WTC11 (cell line): ENCODE data around the gene RIC8A. TPM values are rescaled to one million over a fixed set of nuclear protein-coding genes. Genes with fewer than 3 reads are reported as not detected.
"Not testable (repeated sequence)": the region's sequence is repeated elsewhere in the genome, so short reads cannot be mapped to it uniquely, and the experiment has no call there.

Experiments
- ATAC-seq: fragments of 200-7000 bp; cut with Tn5 transposase; 2 replicates; pipeline ENCODE4 v1.10.0; 2021; ENCODE audit warnings: mild to moderate bottlenecking, moderate library complexity
- CTCF ChIA-PET: fragments of 300-600 bp; sonication (Branson Sonifier 250); formaldehyde crosslinking; loops from one replicate; lab custom pipeline; 2021; ENCODE audit warnings: antibody characterized with exemption; lab: Charles Lee
- POLR2A ChIA-PET: fragments of 350-600 bp; sonication (Branson Sonifier 250); formaldehyde crosslinking; loops from one replicate; lab custom pipeline; 2021; ENCODE audit warnings: antibody characterized with exemption; lab: Charles Lee
- DNase-seq: peaks from one replicate; pipeline ENCODE4 v3.0.0; 2021; ENCODE audit warnings: low spot score
- H3K27ac Mint-ChIP-seq: 2 replicates; pipeline ENCODE4 v1.8.0; 2021; ENCODE audit warnings: mixed read lengths
- H3K27me3 Mint-ChIP-seq: 2 replicates; pipeline ENCODE4 v1.8.0; 2021; ENCODE audit warnings: low read depth, mild to moderate bottlenecking, moderate library complexity, mixed read lengths
- H3K36me3 Mint-ChIP-seq: 2 replicates; pipeline ENCODE4 v1.8.0; 2021; ENCODE audit warnings: mixed read lengths
- H3K4me1 Mint-ChIP-seq: 2 replicates; pipeline ENCODE4 v1.8.0; 2022; ENCODE audit warnings: mixed read lengths
- H3K4me3 Mint-ChIP-seq: 2 replicates; pipeline ENCODE4 v1.8.0; 2021; ENCODE audit warnings: mild to moderate bottlenecking, moderate library complexity, mixed read lengths
- H3K9me3 Mint-ChIP-seq: 2 replicates; pipeline ENCODE4 v1.8.0; 2021; ENCODE audit warnings: mixed read lengths
- FOXP1 ChIP-seq: sonication (generic); formaldehyde crosslinking; IDR thresholded peaks from 2 replicates; pipeline ENCODE4 v1.8.0; 2022; ENCODE audit warnings: missing genetic modification reagents, mild to moderate bottlenecking, moderate library complexity, borderline replicate concordance
- JAZF1 ChIP-seq: fragments of 250-450 bp; sonication (Bioruptor Pico); IDR thresholded peaks from 2 replicates; pipeline ENCODE4 v1.9.0; 2021; ENCODE audit warnings: moderate library complexity, mild to moderate bottlenecking, inconsistent platforms
- RORB ChIP-seq: fragments of 250-450 bp; sonication (Bioruptor Pico); IDR thresholded peaks from 2 replicates; pipeline ENCODE4 v1.9.0; 2021; ENCODE audit warnings: mild to moderate bottlenecking
- TCF7 ChIP-seq: sonication (generic); formaldehyde crosslinking; IDR thresholded peaks from 2 replicates; pipeline ENCODE4 v1.8.0; 2022; ENCODE audit warnings: mild to moderate bottlenecking, low read depth, missing genetic modification reagents, moderate library complexity
- ZBTB21 ChIP-seq: sonication (generic); formaldehyde crosslinking; IDR thresholded peaks from 2 replicates; pipeline ENCODE4 v1.8.1; 2023; ENCODE audit warnings: mild to moderate bottlenecking, missing genetic modification reagents, borderline replicate concordance
- total RNA-seq: library from RNA; stranded (reverse); gene quantifications from 3 replicates; pipeline ENCODE4 v1.2.3, GENCODE V29; 2021
- TF ChIP-seq, protein P1 (sequence below): fragments of 200-600 bp; IDR thresholded peaks from 2 replicates; pipeline ENCODE4 v1.8.0; 2022; ENCODE audit warnings: antibody characterized with exemption
- TF ChIP-seq, protein P2 (sequence below): sonication (generic); formaldehyde crosslinking; IDR thresholded peaks from 2 replicates; pipeline ENCODE4 v1.8.1; 2023; ENCODE audit warnings: mild to moderate bottlenecking, moderate library complexity, missing genetic modification reagents
- TF ChIP-seq, protein P3 (sequence below): sonication (generic); formaldehyde crosslinking; IDR thresholded peaks from 2 replicates; pipeline ENCODE4 v1.8.0; 2023; ENCODE audit warnings: mild to moderate bottlenecking, missing genetic modification reagents
- TF ChIP-seq, protein P4 (sequence below): sonication (generic); formaldehyde crosslinking; IDR thresholded peaks from 2 replicates; pipeline ENCODE4 v1.8.1; 2023; ENCODE audit warnings: mild to moderate bottlenecking, missing genetic modification reagents

Gene RIC8A
- total RNA-seq, 1 experiment from 2014 or later: 68.3 TPM

DNA sequence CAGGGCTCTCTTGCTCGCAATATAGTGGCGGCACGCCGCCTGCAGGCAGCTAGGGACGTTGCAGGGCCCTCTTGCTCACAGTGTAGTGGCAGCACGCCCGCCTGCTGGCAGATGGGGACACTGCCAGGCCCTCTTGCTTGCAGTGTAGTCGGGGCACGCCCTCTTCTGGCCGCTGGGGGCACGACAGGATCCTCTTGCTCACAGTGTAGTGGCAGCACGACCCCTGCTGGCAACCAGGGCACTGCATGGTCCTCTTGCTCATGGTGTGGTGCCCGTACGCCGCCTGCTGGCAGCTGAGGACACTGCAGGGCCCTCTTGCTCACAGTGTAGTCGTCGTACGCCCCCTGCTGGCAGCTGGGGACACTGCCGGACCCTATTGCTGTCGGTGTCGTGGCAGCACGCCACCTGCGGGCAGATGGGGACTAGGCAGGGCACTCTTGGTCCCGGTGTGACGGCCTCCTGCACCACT, 17.6 kb upstream of the RIC8A start:
- H3K4me1 Mint-ChIP-seq, H3K27ac Mint-ChIP-seq, H3K4me3 Mint-ChIP-seq, POLR2A ChIA-PET, H3K9me3 Mint-ChIP-seq, H3K36me3 Mint-ChIP-seq, CTCF ChIA-PET, H3K27me3 Mint-ChIP-seq: not testable (repeated sequence)
- peak; percentile 70 for ATAC-seq
- peak; percentile 8 for DNase-seq
- TF ChIP-seq, protein P1, sequence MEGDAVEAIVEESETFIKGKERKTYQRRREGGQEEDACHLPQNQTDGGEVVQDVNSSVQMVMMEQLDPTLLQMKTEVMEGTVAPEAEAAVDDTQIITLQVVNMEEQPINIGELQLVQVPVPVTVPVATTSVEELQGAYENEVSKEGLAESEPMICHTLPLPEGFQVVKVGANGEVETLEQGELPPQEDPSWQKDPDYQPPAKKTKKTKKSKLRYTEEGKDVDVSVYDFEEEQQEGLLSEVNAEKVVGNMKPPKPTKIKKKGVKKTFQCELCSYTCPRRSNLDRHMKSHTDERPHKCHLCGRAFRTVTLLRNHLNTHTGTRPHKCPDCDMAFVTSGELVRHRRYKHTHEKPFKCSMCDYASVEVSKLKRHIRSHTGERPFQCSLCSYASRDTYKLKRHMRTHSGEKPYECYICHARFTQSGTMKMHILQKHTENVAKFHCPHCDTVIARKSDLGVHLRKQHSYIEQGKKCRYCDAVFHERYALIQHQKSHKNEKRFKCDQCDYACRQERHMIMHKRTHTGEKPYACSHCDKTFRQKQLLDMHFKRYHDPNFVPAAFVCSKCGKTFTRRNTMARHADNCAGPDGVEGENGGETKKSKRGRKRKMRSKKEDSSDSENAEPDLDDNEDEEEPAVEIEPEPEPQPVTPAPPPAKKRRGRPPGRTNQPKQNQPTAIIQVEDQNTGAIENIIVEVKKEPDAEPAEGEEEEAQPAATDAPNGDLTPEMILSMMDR: peak; percentile 40; the same call in 1 of the 2 replicates

DNA sequence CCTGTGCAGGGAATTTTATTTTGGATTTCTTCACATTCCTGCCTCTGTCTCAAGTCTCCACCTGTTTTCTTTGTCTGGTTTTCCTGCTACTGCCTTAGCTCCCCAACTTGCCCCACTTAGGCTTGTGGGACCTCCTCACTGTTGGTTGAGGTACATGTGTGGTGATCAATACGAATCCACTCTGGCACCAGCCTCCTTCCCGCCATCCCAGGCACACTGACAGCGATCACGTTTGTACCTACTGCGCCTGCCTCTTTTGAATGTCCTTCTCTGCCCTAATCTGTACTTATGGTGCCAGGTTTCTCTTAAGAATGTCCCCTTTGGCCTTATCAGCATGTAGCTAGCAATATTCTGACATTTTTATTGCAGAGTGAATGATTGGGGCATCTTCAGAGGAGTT, 17.0 kb upstream of the RIC8A start:
- H3K27ac Mint-ChIP-seq, H3K9me3 Mint-ChIP-seq, POLR2A ChIA-PET, H3K27me3 Mint-ChIP-seq, DNase-seq, ATAC-seq, H3K4me1 Mint-ChIP-seq, H3K4me3 Mint-ChIP-seq, CTCF ChIA-PET, H3K36me3 Mint-ChIP-seq: not testable (repeated sequence)

DNA sequence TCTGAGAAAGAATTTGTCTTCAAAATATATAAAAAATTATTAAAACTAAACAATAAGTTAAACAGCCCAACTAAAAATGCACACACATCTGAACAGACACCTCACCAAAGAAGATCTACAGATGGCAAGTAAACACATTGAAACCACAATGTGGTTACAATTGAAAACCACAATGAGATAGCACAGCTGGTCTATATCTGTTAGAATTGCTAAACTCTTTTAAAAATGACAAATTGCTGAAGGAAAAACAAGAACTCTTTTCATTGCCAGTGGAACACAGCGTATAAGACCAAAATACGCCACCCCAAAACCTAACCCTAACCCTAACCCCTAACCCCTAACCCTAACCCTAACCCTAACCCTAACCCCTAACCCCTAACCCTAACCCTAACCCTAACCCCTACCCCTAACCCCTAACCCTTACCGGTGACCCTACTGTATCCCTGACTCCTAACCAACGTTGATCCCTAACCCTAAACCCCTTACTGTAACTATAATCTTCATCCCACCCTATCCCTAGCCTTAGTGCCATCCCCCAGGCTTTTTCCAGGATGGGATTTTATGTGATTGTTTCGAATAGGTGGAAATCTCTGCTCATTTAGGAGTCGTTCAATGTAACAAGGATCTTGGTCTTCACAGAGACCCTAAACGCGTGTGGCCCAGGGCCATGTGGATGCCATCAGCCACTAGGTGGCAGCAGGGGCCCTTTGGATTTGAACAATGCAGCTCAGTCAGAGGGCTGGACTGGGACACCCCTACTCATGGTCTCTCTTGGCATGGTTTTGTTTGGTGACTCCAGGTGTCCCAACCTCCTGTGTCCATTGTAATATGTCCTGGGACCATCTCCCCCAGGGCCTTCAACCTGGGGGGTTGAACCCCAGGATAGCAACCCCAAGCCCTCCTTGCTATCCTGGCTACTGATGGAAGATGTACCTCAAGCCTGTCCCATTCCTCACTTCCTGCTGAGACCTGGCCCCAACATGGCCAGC, 15.7 kb upstream of the RIC8A start:
- peak; percentile 46 for DNase-seq
- H3K36me3 Mint-ChIP-seq, CTCF ChIA-PET, H3K4me1 Mint-ChIP-seq, H3K4me3 Mint-ChIP-seq, H3K27me3 Mint-ChIP-seq, H3K9me3 Mint-ChIP-seq, POLR2A ChIA-PET, H3K27ac Mint-ChIP-seq: not testable (repeated sequence)
- peak; percentile 75 for ATAC-seq

DNA sequence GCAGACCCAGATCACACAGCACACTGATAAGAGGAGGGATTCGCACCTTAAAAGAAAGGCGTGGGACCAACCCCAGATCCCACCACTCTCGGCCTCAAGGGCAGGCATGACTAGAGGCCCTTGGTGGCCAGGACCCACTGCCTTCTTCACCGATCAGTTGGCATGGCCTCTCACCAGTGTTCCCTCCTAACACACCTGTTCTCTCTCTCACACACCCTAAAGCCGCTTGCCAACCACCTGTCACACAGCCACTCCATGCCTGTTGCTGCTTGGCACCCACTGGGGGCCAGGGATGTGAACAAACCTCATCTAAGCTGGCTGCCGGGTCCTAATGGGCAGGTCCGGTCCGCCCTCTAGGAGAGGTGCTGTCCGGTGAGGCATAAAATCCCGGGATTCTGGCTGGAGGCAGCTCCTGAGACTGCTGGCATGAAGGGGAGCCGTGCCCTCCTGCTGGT, 14.8 kb upstream of the RIC8A start, which contains the start of gene SCGB1C1:
TSS of gene SCGB1C1 (plus strand) at position 405 of the 455 bp plus-strand sequence. CDS start at position 427, 22 bp downstream.
- DNase-seq, H3K4me1 Mint-ChIP-seq, CTCF ChIA-PET, H3K27me3 Mint-ChIP-seq, POLR2A ChIA-PET, H3K9me3 Mint-ChIP-seq, H3K27ac Mint-ChIP-seq, H3K36me3 Mint-ChIP-seq, ATAC-seq, H3K4me3 Mint-ChIP-seq: not testable (repeated sequence)

DNA sequence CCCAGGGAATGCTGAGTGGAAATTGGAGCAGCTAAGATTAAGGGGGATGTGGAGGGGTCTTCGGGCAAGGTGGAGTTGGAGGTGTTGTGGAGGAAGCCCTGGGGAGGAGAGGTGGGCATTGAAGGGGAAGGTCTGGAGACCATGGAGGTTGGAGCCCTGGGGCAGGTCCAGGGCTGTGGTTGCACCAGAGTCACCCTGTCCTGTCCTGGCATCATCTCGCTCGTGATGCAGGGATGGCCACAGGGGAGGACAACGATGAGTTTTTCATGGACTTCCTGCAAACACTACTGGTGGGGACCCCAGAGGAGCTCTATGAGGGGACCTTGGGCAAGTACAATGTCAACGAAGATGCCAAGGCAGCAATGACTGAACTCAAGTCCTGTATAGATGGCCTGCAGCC, 14.0 kb upstream of the RIC8A start:
- H3K27me3 Mint-ChIP-seq, H3K4me1 Mint-ChIP-seq, H3K4me3 Mint-ChIP-seq, ATAC-seq, H3K27ac Mint-ChIP-seq, H3K9me3 Mint-ChIP-seq, POLR2A ChIA-PET, CTCF ChIA-PET, DNase-seq, H3K36me3 Mint-ChIP-seq: not testable (repeated sequence)

DNA sequence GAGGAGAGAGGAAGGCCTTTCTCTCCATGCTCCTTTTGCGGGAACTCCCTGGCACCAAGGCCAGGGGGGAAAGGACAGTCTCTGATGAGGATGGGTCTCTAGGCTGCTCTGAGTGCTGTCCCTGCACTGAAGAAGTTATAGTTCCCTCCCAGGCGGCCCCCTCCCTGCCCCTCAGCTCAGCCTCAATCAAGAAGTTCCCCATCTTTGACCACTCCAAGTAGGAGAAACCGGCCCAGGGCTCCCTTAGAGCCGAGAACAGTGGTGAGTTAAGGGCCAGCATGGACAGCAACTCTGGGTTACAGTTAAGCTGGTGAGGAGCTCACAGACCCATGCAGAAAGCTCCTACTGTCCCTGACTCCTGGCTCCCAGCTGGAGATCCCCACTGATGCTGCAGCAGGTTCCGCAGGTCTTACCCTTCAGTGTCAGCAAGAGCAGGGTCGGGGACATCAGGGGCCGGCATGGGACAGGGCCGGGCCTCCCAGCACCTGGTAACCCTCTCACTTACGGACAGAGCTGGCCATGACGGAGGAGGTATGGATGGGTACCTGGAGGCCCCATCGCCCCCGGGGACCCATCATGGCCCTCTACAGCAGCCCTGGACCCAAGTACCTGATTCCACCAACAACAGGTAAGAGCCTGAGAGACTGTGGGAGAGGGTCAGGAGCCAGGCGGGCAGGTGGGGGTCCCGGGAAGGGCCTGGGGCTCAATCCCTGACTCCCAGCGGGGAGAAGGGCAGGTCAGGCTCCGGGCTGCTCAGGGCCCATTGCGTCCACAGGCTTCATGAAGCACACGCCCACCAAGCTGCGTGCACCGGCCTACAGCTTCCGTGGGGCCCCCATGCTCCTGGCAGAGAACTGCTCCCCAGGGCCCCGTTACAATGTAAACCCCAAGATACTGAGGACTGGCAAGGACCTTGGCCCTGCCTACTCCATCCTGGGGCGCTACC, 10.4 kb upstream of the RIC8A start:
- DNase-seq (no peak), ATAC-seq (no peak)
- H3K9me3 Mint-ChIP-seq: no peaks in the 10 kb centered on the region
- no peaks in the 10 kb centered on the region for H3K36me3 Mint-ChIP-seq
- POLR2A ChIA-PET: no interaction called here
- no peak overlapping the region for H3K27ac Mint-ChIP-seq
- peaks cover 2% of the 10 kb centered on the region; the same call in 1 of the 2 replicates for H3K27me3 Mint-ChIP-seq
- no peaks in the 10 kb centered on the region for H3K4me1 Mint-ChIP-seq
- H3K4me3 Mint-ChIP-seq: no peak overlapping the region
- CTCF ChIA-PET: no interaction called here
- no peak for TF ChIP-seq ZBTB21 (CRISPR knock-in tag)
- TF ChIP-seq, protein P2, sequence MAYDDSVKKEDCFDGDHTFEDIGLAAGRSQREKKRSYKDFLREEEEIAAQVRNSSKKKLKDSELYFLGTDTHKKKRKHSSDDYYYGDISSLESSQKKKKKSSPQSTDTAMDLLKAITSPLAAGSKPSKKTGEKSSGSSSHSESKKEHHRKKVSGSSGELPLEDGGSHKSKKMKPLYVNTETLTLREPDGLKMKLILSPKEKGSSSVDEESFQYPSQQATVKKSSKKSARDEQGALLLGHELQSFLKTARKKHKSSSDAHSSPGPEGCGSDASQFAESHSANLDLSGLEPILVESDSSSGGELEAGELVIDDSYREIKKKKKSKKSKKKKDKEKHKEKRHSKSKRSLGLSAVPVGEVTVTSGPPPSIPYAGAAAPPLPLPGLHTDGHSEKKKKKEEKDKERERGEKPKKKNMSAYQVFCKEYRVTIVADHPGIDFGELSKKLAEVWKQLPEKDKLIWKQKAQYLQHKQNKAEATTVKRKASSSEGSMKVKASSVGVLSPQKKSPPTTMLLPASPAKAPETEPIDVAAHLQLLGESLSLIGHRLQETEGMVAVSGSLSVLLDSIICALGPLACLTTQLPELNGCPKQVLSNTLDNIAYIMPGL: no peak
- no peak for TF ChIP-seq FOXP1 (CRISPR knock-in tag)
- no peak for TF ChIP-seq JAZF1 (CRISPR knock-in tag)
- TF ChIP-seq, protein P3, sequence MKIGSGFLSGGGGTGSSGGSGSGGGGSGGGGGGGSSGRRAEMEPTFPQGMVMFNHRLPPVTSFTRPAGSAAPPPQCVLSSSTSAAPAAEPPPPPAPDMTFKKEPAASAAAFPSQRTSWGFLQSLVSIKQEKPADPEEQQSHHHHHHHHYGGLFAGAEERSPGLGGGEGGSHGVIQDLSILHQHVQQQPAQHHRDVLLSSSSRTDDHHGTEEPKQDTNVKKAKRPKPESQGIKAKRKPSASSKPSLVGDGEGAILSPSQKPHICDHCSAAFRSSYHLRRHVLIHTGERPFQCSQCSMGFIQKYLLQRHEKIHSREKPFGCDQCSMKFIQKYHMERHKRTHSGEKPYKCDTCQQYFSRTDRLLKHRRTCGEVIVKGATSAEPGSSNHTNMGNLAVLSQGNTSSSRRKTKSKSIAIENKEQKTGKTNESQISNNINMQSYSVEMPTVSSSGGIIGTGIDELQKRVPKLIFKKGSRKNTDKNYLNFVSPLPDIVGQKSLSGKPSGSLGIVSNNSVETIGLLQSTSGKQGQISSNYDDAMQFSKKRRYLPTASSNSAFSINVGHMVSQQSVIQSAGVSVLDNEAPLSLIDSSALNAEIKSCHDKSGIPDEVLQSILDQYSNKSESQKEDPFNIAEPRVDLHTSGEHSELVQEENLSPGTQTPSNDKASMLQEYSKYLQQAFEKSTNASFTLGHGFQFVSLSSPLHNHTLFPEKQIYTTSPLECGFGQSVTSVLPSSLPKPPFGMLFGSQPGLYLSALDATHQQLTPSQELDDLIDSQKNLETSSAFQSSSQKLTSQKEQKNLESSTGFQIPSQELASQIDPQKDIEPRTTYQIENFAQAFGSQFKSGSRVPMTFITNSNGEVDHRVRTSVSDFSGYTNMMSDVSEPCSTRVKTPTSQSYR (CRISPR knock-in tag): no peak
- TF ChIP-seq TCF7 (CRISPR knock-in tag): no peak
- no peak for TF ChIP-seq RORB (CRISPR knock-in tag)
- TF ChIP-seq, protein P4, sequence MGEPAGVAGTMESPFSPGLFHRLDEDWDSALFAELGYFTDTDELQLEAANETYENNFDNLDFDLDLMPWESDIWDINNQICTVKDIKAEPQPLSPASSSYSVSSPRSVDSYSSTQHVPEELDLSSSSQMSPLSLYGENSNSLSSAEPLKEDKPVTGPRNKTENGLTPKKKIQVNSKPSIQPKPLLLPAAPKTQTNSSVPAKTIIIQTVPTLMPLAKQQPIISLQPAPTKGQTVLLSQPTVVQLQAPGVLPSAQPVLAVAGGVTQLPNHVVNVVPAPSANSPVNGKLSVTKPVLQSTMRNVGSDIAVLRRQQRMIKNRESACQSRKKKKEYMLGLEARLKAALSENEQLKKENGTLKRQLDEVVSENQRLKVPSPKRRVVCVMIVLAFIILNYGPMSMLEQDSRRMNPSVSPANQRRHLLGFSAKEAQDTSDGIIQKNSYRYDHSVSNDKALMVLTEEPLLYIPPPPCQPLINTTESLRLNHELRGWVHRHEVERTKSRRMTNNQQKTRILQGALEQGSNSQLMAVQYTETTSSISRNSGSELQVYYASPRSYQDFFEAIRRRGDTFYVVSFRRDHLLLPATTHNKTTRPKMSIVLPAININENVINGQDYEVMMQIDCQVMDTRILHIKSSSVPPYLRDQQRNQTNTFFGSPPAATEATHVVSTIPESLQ (CRISPR knock-in tag): no peak
